H9 (cell line): ENCODE measurements around the gene CXCL14. TPM values are rescaled to one million over a fixed set of nuclear protein-coding genes. Genes with fewer than 3 reads are reported as not detected.

Experiments used
- DNase-seq: peaks from one replicate; pipeline ENCODE4 v3.0.0-alpha.2; 2017
- H2AFZ ChIP-seq: one replicate; pipeline ENCODE4 v1.6.1; 2013; ENCODE audit warnings: mild to moderate bottlenecking, low read length, control low read depth, moderate library complexity
- H2AK5ac ChIP-seq: 2 replicates; pipeline ENCODE4 v1.6.1; 2013; ENCODE audit warnings: low read length, control low read depth, mixed read lengths; ENCODE audit not compliant: insufficient read length
- H2BK120ac ChIP-seq: one replicate; pipeline ENCODE4 v1.6.1; 2013; ENCODE audit warnings: low read depth, mild to moderate bottlenecking, low read length, control low read depth, inconsistent platforms; ENCODE audit not compliant: poor library complexity, severe bottlenecking
- H2BK12ac ChIP-seq: 2 replicates; pipeline ENCODE4 v1.6.1; 2013; ENCODE audit warnings: low read length, control low read depth, mixed read lengths, low read depth; ENCODE audit not compliant: insufficient read length
- H2BK15ac ChIP-seq: 2 replicates; pipeline ENCODE4 v1.6.1; 2013; ENCODE audit warnings: low read depth, low read length, control low read depth
- H2BK20ac ChIP-seq: one replicate; pipeline ENCODE4 v1.6.1; 2013; ENCODE audit warnings: low read depth, mild to moderate bottlenecking, low read length, control low read depth, inconsistent platforms; ENCODE audit not compliant: poor library complexity, severe bottlenecking
- H2BK5ac ChIP-seq: 2 replicates; pipeline ENCODE4 v1.6.1; 2013; ENCODE audit warnings: low read length, control low read depth, mixed read lengths; ENCODE audit not compliant: insufficient read length
- H3K14ac ChIP-seq: 2 replicates; pipeline ENCODE4 v1.6.1; 2013; ENCODE audit warnings: low read length, control low read depth; ENCODE audit not compliant: insufficient read depth
- H3K18ac ChIP-seq: 2 replicates; pipeline ENCODE4 v1.6.1; 2013; ENCODE audit warnings: low read depth, mild to moderate bottlenecking, mixed read lengths, low read length, control low read depth; ENCODE audit not compliant: insufficient read length
- H3K23ac ChIP-seq: 2 replicates; pipeline ENCODE4 v1.6.1; 2013; ENCODE audit warnings: low read length, control low read depth, mixed read lengths, low read depth; ENCODE audit not compliant: insufficient read length
- H3K23me2 ChIP-seq: 2 replicates; pipeline ENCODE4 v1.6.1; 2013; ENCODE audit warnings: low read depth, mild to moderate bottlenecking, mixed read lengths, low read length, control low read depth; ENCODE audit not compliant: insufficient read length, poor library complexity, severe bottlenecking
- H3K27ac ChIP-seq: 2 replicates; pipeline ENCODE4 v1.5.1; 2013; ENCODE audit warnings: low read length, control low read depth, mixed read lengths, low read depth; ENCODE audit not compliant: insufficient read length
- H3K27me3 ChIP-seq: 2 replicates; pipeline ENCODE4 v1.6.1; 2013; ENCODE audit warnings: low read length, control low read depth, inconsistent platforms; ENCODE audit not compliant: insufficient read depth
- H3K4ac ChIP-seq: 2 replicates; pipeline ENCODE4 v1.6.1; 2013; ENCODE audit warnings: low read depth, mild to moderate bottlenecking, control low read depth, inconsistent platforms, low read length, moderate library complexity
- H3K4me1 ChIP-seq: 2 replicates; pipeline ENCODE4 v1.6.1; 2013; ENCODE audit warnings: low read length, control low read depth, inconsistent platforms; ENCODE audit not compliant: insufficient read depth
- H3K4me2 ChIP-seq: 2 replicates; pipeline ENCODE4 v1.6.1; 2013; ENCODE audit warnings: low read length, control low read depth, mixed read lengths; ENCODE audit not compliant: insufficient read length, insufficient read depth
- H3K56ac ChIP-seq: 2 replicates; pipeline ENCODE4 v1.6.1; 2013; ENCODE audit warnings: low read depth, mild to moderate bottlenecking, mixed read lengths, low read length, control low read depth; ENCODE audit not compliant: insufficient read length
- H3K79me1 ChIP-seq: 2 replicates; pipeline ENCODE4 v1.6.1; 2013; ENCODE audit warnings: low read depth, mild to moderate bottlenecking, moderate library complexity, low read length, control low read depth, inconsistent platforms; ENCODE audit not compliant: insufficient read depth, poor library complexity, severe bottlenecking
- H3K79me2 ChIP-seq: 2 replicates; pipeline ENCODE4 v1.6.1; 2013; ENCODE audit warnings: low read length, control low read depth, inconsistent platforms; ENCODE audit not compliant: insufficient read depth
- H3K9ac ChIP-seq: 2 replicates; pipeline ENCODE4 v1.6.1; 2013; ENCODE audit warnings: low read length, control low read depth, mixed read lengths; ENCODE audit not compliant: insufficient read length; ENCODE audit errors: extremely low read depth
- H3K9me3 ChIP-seq: one replicate; pipeline ENCODE4 v1.6.1; 2013; ENCODE audit warnings: low read depth, low read length, inconsistent platforms; ENCODE audit not compliant: control insufficient read depth
- H3T11ph ChIP-seq: one replicate; pipeline ENCODE4 v1.6.1; 2013; ENCODE audit warnings: mild to moderate bottlenecking, low read length, control low read depth, inconsistent platforms
- H4K20me1 ChIP-seq: one replicate; pipeline ENCODE4 v1.6.1; 2013; ENCODE audit not compliant: control insufficient read depth, insufficient read length, insufficient read depth
- H4K5ac ChIP-seq: 2 replicates; pipeline ENCODE4 v1.6.1; 2013; ENCODE audit warnings: low read depth, mild to moderate bottlenecking, mixed read lengths, low read length, control low read depth; ENCODE audit not compliant: insufficient read length
- H4K8ac ChIP-seq: replicated peaks from 2 replicates; pipeline ENCODE4 v1.6.1; 2013; ENCODE audit warnings: low read length, control low read depth, mixed read lengths, low read depth; ENCODE audit not compliant: insufficient read length
- H4K91ac ChIP-seq: 2 replicates; pipeline ENCODE4 v1.6.1; 2013; ENCODE audit warnings: low read depth, mild to moderate bottlenecking, moderate library complexity, mixed read lengths, low read length, control low read depth; ENCODE audit not compliant: insufficient read length
- H3K27ac Mint-ChIP-seq, 3 experiments: 2 replicates in 2 of 3; 3 replicates in 1 of 3; pipeline ENCODE4 v1.8.0; 2020 to 2021; ENCODE audit warnings: mixed read lengths in 3 of 3, mild to moderate bottlenecking in 1 of 3, moderate library complexity in 1 of 3
- H3K27me3 Mint-ChIP-seq: 2 replicates; pipeline ENCODE4 v1.8.0; 2021; ENCODE audit warnings: low read depth, mild to moderate bottlenecking, moderate library complexity, mixed read lengths
- H3K36me3 Mint-ChIP-seq, 3 experiments: 2 replicates in 2 of 3; 3 replicates in 1 of 3; pipeline ENCODE4 v1.8.0; 2020 to 2021; ENCODE audit warnings: low read depth in 3 of 3, mixed read lengths in 3 of 3; ENCODE audit not compliant: insufficient read depth in 1 of 3
- H3K4me1 Mint-ChIP-seq, 2 experiments: 2 replicates each; pipeline ENCODE4 v1.8.0; 2020; ENCODE audit warnings: mixed read lengths in 2 of 2
- H3K4me3 Mint-ChIP-seq, 2 experiments: 2 replicates in 1 of 2; 3 replicates in 1 of 2; pipeline ENCODE4 v1.8.0; 2020 to 2021; ENCODE audit warnings: mild to moderate bottlenecking in 2 of 2, mixed read lengths in 2 of 2, moderate library complexity in 1 of 2
- H3K9me3 Mint-ChIP-seq, 2 experiments: 2 replicates in 1 of 2; 3 replicates in 1 of 2; pipeline ENCODE4 v1.8.0; 2020; ENCODE audit warnings: mild to moderate bottlenecking in 2 of 2, mixed read lengths in 2 of 2, moderate library complexity in 1 of 2
- WGBS: extraction: QIAGEN DNeasy Blood & Tissue Kit; methylation state at CpG from one replicate; pipeline ENCODE4 v1.1.7; 2013; ENCODE audit warnings: missing lambda C conversion rate, low lambda C conversion rate, mixed read lengths; ENCODE audit not compliant: insufficient read length; ENCODE audit errors: extremely low coverage; 5-methylcytosine and 5-hydroxymethylcytosine counted together
- total RNA-seq: library from RNA; stranded (reverse); gene quantifications from 2 replicates; pipeline ENCODE4 v1.2.1, GENCODE V29; 2021
- TF ChIP-seq, protein P1 (sequence below): fragments of 200-600 bp; sonication (generic); conservative IDR thresholded peaks from 3 replicates; pipeline ENCODE4 v1.8.0; 2021; ENCODE audit warnings: antibody characterized with exemption, mild to moderate bottlenecking

CXCL14 gene
- total RNA-seq, 1 experiment from 2014 or later: 1.1 TPM

DNA sequence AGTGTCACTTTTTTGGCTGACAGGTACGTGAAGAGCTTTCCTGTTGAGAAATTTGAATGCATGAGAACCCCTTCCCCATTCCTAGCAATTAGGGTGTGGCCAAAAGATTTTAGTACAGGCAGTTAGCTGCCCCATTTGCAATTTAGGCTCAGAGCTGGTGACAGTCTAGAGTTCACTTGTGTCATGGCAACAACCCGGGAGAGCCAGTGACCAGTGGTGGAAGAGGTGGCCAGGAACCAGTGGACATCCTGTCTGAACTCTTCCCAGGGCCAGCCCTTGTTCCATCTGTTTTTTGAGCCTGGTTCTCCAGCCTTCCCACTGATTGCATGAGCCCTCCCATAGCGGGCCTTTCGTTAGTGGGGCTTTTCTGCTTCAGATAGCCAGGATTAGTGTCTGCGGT is 40.5 kb downstream of the CXCL14 start:
- H3K18ac ChIP-seq: no peak overlapping the region
- H3K56ac ChIP-seq: no peak overlapping the region
- no peak overlapping the region for H3K9ac ChIP-seq
- Mint-ChIP-seq H3K4me3 (no peak overlapping the region), H3K9me3 (peaks cover 14 to 18% of the 10 kb centered on the region in 2 experiments), H3K27me3 (peaks cover 100% of the 10 kb centered on the region), H3K4me1 (peaks cover 18 to 39% of the 10 kb centered on the region in 2 experiments), H3K27ac (no peak overlapping the region), H3K36me3 (peaks cover 0 to 1% (median 0%) of the 10 kb centered on the region in 3 experiments; a peak in 3 of 7 replicates)
- H3K79me1 ChIP-seq: no peaks in the 10 kb centered on the region
- H3K79me2 ChIP-seq: no peaks in the 10 kb centered on the region
- no peaks in the 10 kb centered on the region for H4K20me1 ChIP-seq
- H4K91ac ChIP-seq: no peak overlapping the region
- TF ChIP-seq, protein P1, sequence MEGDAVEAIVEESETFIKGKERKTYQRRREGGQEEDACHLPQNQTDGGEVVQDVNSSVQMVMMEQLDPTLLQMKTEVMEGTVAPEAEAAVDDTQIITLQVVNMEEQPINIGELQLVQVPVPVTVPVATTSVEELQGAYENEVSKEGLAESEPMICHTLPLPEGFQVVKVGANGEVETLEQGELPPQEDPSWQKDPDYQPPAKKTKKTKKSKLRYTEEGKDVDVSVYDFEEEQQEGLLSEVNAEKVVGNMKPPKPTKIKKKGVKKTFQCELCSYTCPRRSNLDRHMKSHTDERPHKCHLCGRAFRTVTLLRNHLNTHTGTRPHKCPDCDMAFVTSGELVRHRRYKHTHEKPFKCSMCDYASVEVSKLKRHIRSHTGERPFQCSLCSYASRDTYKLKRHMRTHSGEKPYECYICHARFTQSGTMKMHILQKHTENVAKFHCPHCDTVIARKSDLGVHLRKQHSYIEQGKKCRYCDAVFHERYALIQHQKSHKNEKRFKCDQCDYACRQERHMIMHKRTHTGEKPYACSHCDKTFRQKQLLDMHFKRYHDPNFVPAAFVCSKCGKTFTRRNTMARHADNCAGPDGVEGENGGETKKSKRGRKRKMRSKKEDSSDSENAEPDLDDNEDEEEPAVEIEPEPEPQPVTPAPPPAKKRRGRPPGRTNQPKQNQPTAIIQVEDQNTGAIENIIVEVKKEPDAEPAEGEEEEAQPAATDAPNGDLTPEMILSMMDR: no peak
- H3K23me2 ChIP-seq: peaks cover 13% of the 10 kb centered on the region
- no peak overlapping the region for H3K4me2 ChIP-seq
- peaks cover 96% of the 10 kb centered on the region for H3K27me3 ChIP-seq
- no peak overlapping the region for H3T11ph ChIP-seq
- H4K8ac ChIP-seq: no peak overlapping the region
- WGBS: no CpG with 5 or more reads among the region's 5 CpGs
- H3K4me1 ChIP-seq: peaks cover 2% of the 10 kb centered on the region; the same call in 1 of the 2 replicates
- no peak for DNase-seq
- H2AFZ ChIP-seq: no peak overlapping the region
- no peak overlapping the region for H2BK5ac ChIP-seq
- H3K14ac ChIP-seq: no peak overlapping the region
- H3K9me3 ChIP-seq: peaks cover 7% of the 10 kb centered on the region
- no peak overlapping the region for H2BK120ac ChIP-seq
- H3K23ac ChIP-seq: no peak overlapping the region
- no peak overlapping the region for H3K27ac ChIP-seq
- H2BK12ac ChIP-seq: no peak overlapping the region
- H4K5ac ChIP-seq: no peak overlapping the region
- H2AK5ac ChIP-seq: no peak overlapping the region
- H2BK20ac ChIP-seq: no peak overlapping the region
- no peak overlapping the region for H3K4ac ChIP-seq
- H2BK15ac ChIP-seq: no peak overlapping the region
